Glutamatergic neuron (in vitro differentiated cells): ENCODE measurements around the gene CYP27A1. TPM values are rescaled to one million over a fixed set of nuclear protein-coding genes. Genes with fewer than 3 reads are reported as not detected.

ENCODE experiments used
- DNase-seq: peaks from one replicate; pipeline ENCODE4 v3.0.0; 2022
- H3K27ac Mint-ChIP-seq: one replicate; pipeline ENCODE4 v1.8.0; 2020; ENCODE audit warnings: mild to moderate bottlenecking, mixed read lengths, inconsistent platforms; ENCODE audit not compliant: unreplicated experiment
- H3K27me3 Mint-ChIP-seq: one replicate; pipeline ENCODE4 v1.8.0; 2020; ENCODE audit warnings: mild to moderate bottlenecking, moderate library complexity, mixed read lengths, inconsistent platforms; ENCODE audit not compliant: unreplicated experiment
- H3K36me3 Mint-ChIP-seq: one replicate; pipeline ENCODE4 v1.8.0; 2020; ENCODE audit warnings: mild to moderate bottlenecking, mixed read lengths, inconsistent platforms; ENCODE audit not compliant: unreplicated experiment
- H3K4me1 Mint-ChIP-seq: one replicate; pipeline ENCODE4 v1.8.0; 2020; ENCODE audit warnings: mild to moderate bottlenecking, low read depth, mixed read lengths, inconsistent platforms; ENCODE audit not compliant: unreplicated experiment
- H3K4me3 Mint-ChIP-seq: one replicate; pipeline ENCODE4 v1.8.0; 2020; ENCODE audit warnings: mild to moderate bottlenecking, mixed read lengths, inconsistent platforms; ENCODE audit not compliant: unreplicated experiment
- H3K9me3 Mint-ChIP-seq: one replicate; pipeline ENCODE4 v1.8.0; 2020; ENCODE audit warnings: mild to moderate bottlenecking, moderate library complexity, mixed read lengths, inconsistent platforms; ENCODE audit not compliant: unreplicated experiment
- CTCF ChIP-seq: fragments of 200-600 bp; sonication (generic); IDR thresholded peaks from one replicate; pipeline ENCODE4 v1.5.0; 2021; ENCODE audit not compliant: partially characterized antibody, unreplicated experiment
- total RNA-seq: library from RNA; stranded (reverse); fragmentation: NEBNext Ultra II Directional; extraction: Animal tissue kit (Norgen Biotek cat#: 25700); gene quantifications from one replicate; pipeline ENCODE4 v1.2.1, GENCODE V29; 2021; ENCODE audit not compliant: unreplicated experiment

CYP27A1 gene
- total RNA-seq, 1 donor from 2014 or later: 0.98 TPM

GRCh38 chr2:218826791-218827190 is 44.8 kb downstream of the CYP27A1 start:
- peaks cover 1% of the 10 kb centered on the region for H3K27me3 Mint-ChIP-seq
- peaks cover 3% of the 10 kb centered on the region for H3K4me1 Mint-ChIP-seq
- H3K36me3 Mint-ChIP-seq: no peaks in the 10 kb centered on the region
- TF ChIP-seq CTCF: no peak
- H3K9me3 Mint-ChIP-seq: peaks cover 2% of the 10 kb centered on the region
- H3K4me3 Mint-ChIP-seq: no peak overlapping the region
- H3K27ac Mint-ChIP-seq: no peak overlapping the region
- DNase-seq: no peak

- Mint-ChIP-seq H3K4me1 (no peaks in the 10 kb centered on the region), H3K4me3 (no peak overlapping the region), H3K36me3 (no peaks in the 10 kb centered on the region), H3K9me3 (peaks cover 2% of the 10 kb centered on the region), H3K27ac (no peak overlapping the region), H3K27me3 (peaks cover 1% of the 10 kb centered on the region)
- DNase-seq: no peak
- TF ChIP-seq CTCF: no peak
Observed at GRCh38 chr2:218827701-218828476, 45.9 kb downstream of the CYP27A1 start.

- Mint-ChIP-seq H3K4me3 (no peak overlapping the region), H3K4me1 (no peaks in the 10 kb centered on the region), H3K36me3 (no peaks in the 10 kb centered on the region), H3K9me3 (peaks cover 2% of the 10 kb centered on the region), H3K27ac (no peak overlapping the region), H3K27me3 (peaks cover 1% of the 10 kb centered on the region)
- no peak for TF ChIP-seq CTCF
- DNase-seq: no peak
Observed at GRCh38 chr2:218828477-218828778, 46.5 kb downstream of the CYP27A1 start.

GRCh38 chr2:218829868-218830451 is 48.0 kb downstream of the CYP27A1 start:
- Mint-ChIP-seq H3K36me3 (no peaks in the 10 kb centered on the region), H3K9me3 (peaks cover 2% of the 10 kb centered on the region), H3K27ac (no peak overlapping the region), H3K4me1 (no peaks in the 10 kb centered on the region), H3K27me3 (peaks cover 4% of the 10 kb centered on the region), H3K4me3 (no peak overlapping the region)
- DNase-seq: no peak
- no peak for TF ChIP-seq CTCF
